Measurements from ENCODE around the gene CELA1.
A peak's percentile ranks its signal among the peaks of the same experiment; 100 is the strongest.
"Not testable (repeated sequence)": the region's sequence is repeated elsewhere in the genome, so short reads cannot be mapped to it uniquely, and the experiment has no call there.

CELA1 gene

GRCh38 chr12:51341251-51342007 lies 5.0 kb downstream of the CELA1 start:
- peak; percentile 77 to 85 for DNase-seq

DNA sequence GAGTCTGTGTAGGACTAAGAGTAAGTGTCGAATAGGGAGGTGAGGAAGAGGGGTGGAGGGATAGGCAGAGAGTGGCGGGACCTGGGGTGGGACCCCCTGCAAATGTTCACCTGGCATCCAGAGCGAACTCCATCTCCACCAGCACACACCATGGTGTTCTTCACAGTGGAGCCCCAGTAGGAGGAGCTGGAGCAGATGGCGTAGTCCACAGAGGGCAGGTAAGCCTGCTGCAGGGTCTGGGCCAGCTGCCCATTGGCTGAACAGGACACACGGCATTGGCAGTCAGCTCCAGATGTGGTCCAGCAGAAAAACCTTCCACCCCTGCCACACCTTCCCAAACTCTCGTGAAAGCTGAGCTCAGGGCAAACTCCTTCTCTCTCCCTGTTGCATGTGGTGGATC lies 6.7 kb downstream of the CELA1 start:
- no peak for DNase-seq

- DNase-seq = not testable (repeated sequence)
These were observed 9.1 kb downstream of the CELA1 start for GRCh38 chr12:51337336-51337735.

- DNase-seq = no peak
These were observed 10.5 kb downstream of the CELA1 start for GRCh38 chr12:51335931-51336330.

- DNase-seq = no peak
These were observed 11.7 kb downstream of the CELA1 start for GRCh38 chr12:51334764-51335163.

- DNase-seq = no peak
These were observed 12.9 kb downstream of the CELA1 start for GRCh38 chr12:51333536-51333935.

GRCh38 chr12:51330186-51330585 lies 16.3 kb downstream of the CELA1 start:
- DNase-seq = no peak

DNA sequence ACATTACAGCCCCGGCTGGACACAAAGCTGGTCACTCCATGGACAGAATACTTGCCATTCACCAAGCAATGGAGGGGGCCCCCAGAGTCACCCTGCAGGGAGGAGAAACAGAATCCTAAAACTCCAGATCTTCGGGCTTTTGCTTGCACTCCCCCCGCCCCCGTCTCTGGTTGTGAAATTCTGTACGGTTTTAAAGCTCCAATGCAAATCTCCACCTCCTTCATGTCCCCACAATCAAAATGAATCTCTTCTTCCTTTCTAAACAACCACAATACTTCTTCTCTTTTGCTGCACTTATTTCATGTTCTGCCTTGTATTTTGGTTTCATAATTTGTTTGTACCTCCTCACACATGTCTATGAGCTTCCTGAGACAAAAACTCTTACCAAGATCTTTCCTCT lies 16.7 kb downstream of the CELA1 start:
- no peak for DNase-seq

DNA sequence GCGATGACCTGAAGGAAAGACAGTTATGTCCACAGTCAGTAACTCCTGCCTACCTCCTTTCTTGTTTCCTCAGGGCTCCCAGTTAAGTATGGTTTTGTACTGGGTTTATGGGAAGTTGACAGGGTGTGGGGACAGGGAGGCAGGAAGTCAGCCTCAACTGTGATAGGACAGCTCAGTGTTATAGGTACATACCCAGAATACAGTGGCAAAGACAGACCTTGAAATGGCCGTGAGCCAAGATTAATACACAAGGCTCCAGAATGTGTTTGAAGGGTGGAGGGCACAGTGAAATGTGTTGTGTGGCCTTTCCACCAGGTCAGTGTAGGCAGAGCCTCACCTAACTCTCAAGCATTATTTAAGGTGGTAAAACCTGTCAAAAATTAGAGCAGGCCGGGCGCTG lies 17.9 kb downstream of the CELA1 start:
- no peak for DNase-seq

GRCh38 chr12:51326698-51327439 lies 19.6 kb downstream of the CELA1 start:
- DNase-seq = peak; percentile 37 to 43

- DNase-seq = no peak
These were observed 21.5 kb downstream of the CELA1 start for GRCh38 chr12:51324953-51325352.

DNA sequence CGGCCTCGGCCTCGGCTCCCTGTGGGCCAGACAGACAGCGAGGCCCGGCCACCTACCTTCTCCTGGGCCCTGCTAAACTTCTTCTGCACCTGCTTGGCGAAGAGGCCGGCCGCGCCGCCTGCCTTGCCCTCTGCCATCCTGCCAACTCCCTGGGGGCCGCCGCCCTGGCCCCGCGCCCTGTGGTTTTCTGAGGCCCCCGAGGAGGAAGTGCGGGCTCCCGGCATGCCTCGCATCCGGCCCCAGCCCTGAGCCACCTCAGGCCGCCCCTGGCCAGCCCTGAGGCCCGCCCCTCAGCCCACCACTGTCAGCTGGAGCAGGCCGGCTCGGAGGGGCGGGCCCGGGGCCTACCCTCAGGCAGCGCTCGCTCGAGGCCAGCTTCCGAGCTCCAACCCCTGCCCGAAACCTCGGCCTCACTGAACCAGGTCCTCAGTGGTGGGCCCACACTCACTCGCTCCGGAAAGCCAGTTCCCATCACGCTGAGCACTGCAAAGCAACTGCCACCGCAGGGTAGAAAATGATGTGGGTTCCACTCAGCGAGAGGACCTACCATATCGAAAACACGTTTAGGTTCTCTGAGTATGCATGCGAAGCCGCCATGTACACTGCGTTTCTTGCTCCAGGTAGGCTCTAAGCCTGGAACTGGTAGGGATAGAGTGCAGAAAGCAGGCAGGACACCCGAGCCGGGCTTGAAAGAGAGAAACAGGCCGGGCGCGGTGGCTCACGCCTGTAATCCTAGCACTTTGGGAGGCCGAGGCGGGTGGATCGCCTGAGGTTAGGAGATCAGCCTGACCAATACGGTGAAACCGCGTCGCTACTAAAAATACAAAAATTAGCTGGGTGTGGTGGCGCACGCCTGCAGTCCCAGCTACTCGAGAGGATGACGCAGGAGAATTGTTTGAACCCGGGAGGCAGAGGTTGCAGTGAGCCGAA lies 22.2 kb downstream of the CELA1 start, which contains the start of gene BIN2:
Gene BIN2 (minus strand): TSS at position 209 of the 930 bp plus-strand sequence. CDS start 72 bp downstream, at position 137.
- DNase-seq = peak; percentile 72 to 82

DNA sequence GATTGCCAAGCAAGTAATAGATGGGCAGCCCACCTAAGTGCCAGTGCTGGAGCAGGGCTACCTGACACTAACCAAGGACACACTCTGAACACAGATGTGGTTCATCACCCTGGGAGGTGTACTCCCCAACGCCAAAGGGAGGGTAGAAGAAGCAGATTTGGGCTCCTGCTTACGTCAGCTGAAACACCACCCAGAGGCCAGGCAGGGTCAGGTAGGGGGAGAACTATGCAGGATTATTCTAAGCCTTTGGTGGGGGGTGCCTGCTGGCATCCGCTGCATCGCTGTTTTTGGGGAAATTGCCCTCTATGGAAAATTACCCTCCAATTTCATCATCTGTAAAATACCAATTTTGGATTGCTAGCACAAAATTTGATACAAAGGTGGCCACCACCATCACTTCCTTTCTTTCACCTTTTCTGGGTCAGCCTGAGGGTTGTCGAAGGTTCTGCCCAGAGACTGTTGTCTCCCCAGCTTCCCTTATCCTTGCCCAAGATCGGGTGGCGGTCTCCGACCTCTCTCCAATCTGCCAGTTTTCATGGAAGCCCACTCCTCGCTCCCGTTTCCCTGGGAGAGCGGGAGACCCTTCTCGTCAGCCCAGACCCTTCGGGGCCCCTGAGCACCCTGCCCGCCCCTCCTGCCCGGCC lies 23.0 kb downstream of the CELA1 start:
- DNase-seq = peak; percentile 73 to 77

DNA sequence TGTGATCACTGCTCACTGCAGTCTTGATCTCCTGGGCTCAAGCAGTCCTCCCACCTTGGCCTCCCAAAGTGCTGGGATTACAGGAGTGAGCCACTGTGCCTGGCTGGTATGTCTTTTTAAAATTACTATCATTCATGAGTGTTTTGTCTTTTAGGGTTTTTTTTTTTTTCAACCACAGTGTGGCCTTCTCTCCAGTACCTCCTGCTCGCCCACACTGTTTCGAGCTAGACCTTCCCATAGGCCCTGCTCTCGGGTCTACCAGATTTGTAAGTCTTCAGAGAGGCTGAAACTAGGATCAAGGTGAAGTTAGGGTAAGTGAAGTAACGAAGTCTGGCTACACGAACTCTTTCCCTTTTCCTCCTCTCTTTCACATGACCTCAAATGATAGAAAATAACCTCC lies 24.0 kb downstream of the CELA1 start:
- DNase-seq = peak in 1 of 2 donors; percentile 15

DNA sequence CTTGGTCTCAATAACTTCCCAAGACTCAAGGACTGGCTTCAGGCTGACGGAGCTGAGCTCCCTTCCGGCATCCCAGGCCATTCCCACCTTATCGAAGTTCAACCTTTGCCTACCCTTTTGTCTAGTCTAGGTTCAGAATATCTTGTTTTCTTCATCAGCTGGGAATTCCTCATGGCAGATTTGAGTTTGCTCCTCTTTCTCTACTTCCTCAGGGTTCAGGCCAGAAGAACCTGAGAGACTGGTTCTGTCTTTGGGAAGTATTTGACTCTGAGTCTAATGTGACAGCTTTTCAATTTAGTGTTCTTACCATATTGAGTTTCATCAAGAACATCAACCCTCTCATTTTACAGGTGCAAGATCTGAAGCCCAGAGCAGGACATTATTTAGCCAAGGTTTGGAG lies 24.6 kb downstream of the CELA1 start:
- no peak for DNase-seq

DNA sequence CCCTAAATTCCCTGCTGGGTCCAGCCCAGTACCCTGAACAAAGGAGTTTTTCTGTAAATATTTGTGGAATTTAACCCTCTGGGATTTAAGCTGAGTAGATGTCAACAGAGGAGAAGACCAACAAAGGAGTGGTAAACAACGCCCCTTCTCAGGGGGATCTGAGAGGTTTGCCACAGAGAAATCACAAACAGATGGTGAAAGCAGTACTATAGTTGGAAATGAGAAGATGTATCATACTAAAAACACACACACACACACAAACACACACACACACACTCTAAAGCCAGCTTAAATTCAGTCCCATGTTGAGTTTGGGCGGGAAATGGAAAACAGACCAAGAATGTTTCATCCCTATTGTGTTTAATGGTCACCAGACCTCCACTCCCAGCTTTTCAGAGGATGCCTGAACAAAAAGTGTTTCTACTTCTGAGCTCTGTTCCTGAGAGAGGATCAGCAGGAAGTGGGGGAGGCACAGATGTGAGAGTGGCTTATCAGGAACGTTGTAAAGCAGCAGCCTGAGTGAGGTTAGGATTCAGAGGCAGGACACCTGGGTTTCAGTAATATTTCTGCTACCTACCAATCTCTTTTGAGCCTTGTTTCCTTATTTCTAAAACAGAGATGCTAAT lies 25.7 kb downstream of the CELA1 start:
- DNase-seq = peak in 1 of 2 donors; percentile 49

GRCh38 chr12:51320311-51320694 lies 26.2 kb downstream of the CELA1 start:
- DNase-seq = no peak

- peak; percentile 58 to 76 for DNase-seq
These were observed 27.5 kb downstream of the CELA1 start for GRCh38 chr12:51318846-51319599.

- not testable (repeated sequence) for DNase-seq
These were observed 28.2 kb downstream of the CELA1 start for GRCh38 chr12:51318057-51318806.

DNA sequence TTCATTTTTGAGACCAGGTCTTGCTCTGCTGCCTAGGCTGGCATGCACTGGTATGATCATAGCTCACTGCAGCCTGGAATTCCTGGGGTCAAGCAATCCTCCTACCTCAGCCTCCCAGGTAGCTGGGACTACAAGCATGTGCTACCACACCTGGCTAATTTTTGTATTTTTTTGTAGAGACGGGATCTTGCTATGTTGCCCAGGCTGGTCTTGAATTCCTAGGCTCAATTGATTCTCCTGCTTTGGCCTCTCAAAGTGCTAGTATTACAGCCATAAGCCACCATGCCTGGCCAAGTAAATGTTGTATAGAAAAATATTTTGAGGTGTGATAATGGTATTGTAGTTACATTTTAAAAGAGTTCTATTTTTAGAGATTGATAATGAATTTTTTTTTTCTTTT lies 35.1 kb downstream of the CELA1 start:
- no peak for DNase-seq

Data from CD4-positive, alpha-beta T cell treated with Interleukin-4 for 1 hour (primary cell).